GM12878 (cell line): ENCODE data around the gene LRRN2. TPM values are rescaled to one million over a fixed set of nuclear protein-coding genes. Genes with fewer than 3 reads are reported as not detected.

Experiments
- ATAC-seq: fragments of 200-7000 bp; cut with Tn5 transposase; 3 replicates; pipeline ENCODE4 v1.9.1; 2020; ENCODE audit warnings: mild to moderate bottlenecking, moderate library complexity
- BruUV-seq: library from RNA; stranded (reverse); fragments of 400-500 nt; replicated peaks from 2 replicates; lab custom pipeline; 2021; lab: Mats Ljungman, UMichigan
- CTCF ChIA-PET: fragments of 300-600 bp; sonication (Branson Sonifier 250); formaldehyde crosslinking; extraction: SDS; loops from one replicate; lab custom pipeline; 2021; ENCODE audit warnings: inconsistent platforms; lab: Yijun Ruan, JAX
- POLR2A ChIA-PET: fragments of 350-600 bp; formaldehyde crosslinking; extraction: SDS; loops from one replicate; lab custom pipeline; 2021; ENCODE audit warnings: inconsistent platforms; lab: Charles Lee
- RAD21 ChIA-PET: fragments of 300-600 bp; sonication (Branson Sonifier 250); formaldehyde crosslinking; loops from one replicate; lab custom pipeline; 2023; ENCODE audit warnings: antibody characterized with exemption; ENCODE audit not compliant: unreplicated experiment; lab: Charles Lee
- SMC1A ChIA-PET: fragments of 300-600 bp; sonication (Branson Sonifier 250); formaldehyde crosslinking; loops from one replicate; lab custom pipeline; 2023; ENCODE audit not compliant: unreplicated experiment, uncharacterized antibody; lab: Charles Lee
- DNase-seq: peaks from one replicate; pipeline ENCODE4 v3.0.0-alpha.2; 2011; ENCODE audit warnings: low read depth, low spot score
- FAIRE-seq: peaks from 3 replicates; lab custom pipeline; 2011; peaks lifted over from hg19 to GRCh38; lab: Jason Lieb, UNC
- H2AFZ ChIP-seq: 2 replicates; pipeline ENCODE4 v1.6.0; 2011; ENCODE audit warnings: low read depth, low read length, control low read depth; ENCODE audit not compliant: control insufficient read depth
- H3K27ac ChIP-seq: 2 replicates; pipeline ENCODE4 v1.5.1; 2011; ENCODE audit warnings: control low read depth; ENCODE audit not compliant: control insufficient read depth, insufficient read depth
- H3K27me3 ChIP-seq, 2 experiments: replicated peaks in 1 of 2; 2 replicates each; pipeline versions ENCODE4 v1.6.0 to v1.6.1; 2011; ENCODE audit warnings: low read length in 1 of 2; ENCODE audit not compliant: control insufficient read depth in 2 of 2, insufficient read depth in 2 of 2
- H3K36me3 ChIP-seq, 2 experiments: 2 replicates each; pipeline ENCODE4 v1.5.1; 2011; ENCODE audit warnings: low read length in 1 of 2; ENCODE audit not compliant: control insufficient read depth in 2 of 2, insufficient read depth in 2 of 2
- H3K4me1 ChIP-seq: 2 replicates; pipeline ENCODE4 v1.6.1; 2011; ENCODE audit warnings: mild to moderate bottlenecking, low read length, moderate library complexity, mixed read lengths; ENCODE audit not compliant: control insufficient read depth, insufficient read depth
- H3K4me2 ChIP-seq: 2 replicates; pipeline ENCODE4 v1.6.0; 2011; ENCODE audit warnings: control low read depth; ENCODE audit not compliant: control insufficient read depth, insufficient read depth
- H3K4me3 ChIP-seq: fragments of 200-600 bp; sonication (generic); 2 replicates; pipeline ENCODE4 v1.5.1; 2016
- H3K79me2 ChIP-seq: 2 replicates; pipeline ENCODE4 v1.6.0; 2011; ENCODE audit warnings: low read length; ENCODE audit not compliant: control insufficient read depth, insufficient read depth
- H3K9ac ChIP-seq: 2 replicates; pipeline ENCODE4 v1.8.0; 2011; ENCODE audit warnings: low read length, control low read depth, mixed read lengths; ENCODE audit not compliant: control insufficient read depth, insufficient read depth
- H3K9me3 ChIP-seq: replicated peaks from 3 replicates; pipeline ENCODE4 v1.5.1; 2011; ENCODE audit warnings: mild to moderate bottlenecking, low read length; ENCODE audit not compliant: control insufficient read depth, insufficient read depth
- H4K20me1 ChIP-seq: 2 replicates; pipeline ENCODE4 v1.6.0; 2011; ENCODE audit not compliant: control insufficient read depth, insufficient read depth
- CBX5 ChIP-seq: sonication (generic); IDR thresholded peaks from 2 replicates; pipeline ENCODE4 v1.6.1; 2016; ENCODE audit warnings: low read depth, moderate library complexity, mild to moderate bottlenecking, inconsistent platforms
- CEBPB ChIP-seq, 2 experiments: fragments of 150-350 bp in 1 of 2; IDR thresholded peaks; 2 replicates each; pipeline ENCODE4 v1.6.1; 2012 to 2014; ENCODE audit warnings: low read depth in 2 of 2, low read length in 2 of 2, borderline replicate concordance in 1 of 2, inconsistent platforms in 1 of 2
- CTCF ChIP-seq, 3 experiments: IDR thresholded peaks in 2 of 3; conservative IDR thresholded peaks in 1 of 3; 2 replicates each; pipeline ENCODE4 v1.5.1; 2011; ENCODE audit warnings: low read depth in 3 of 3, low read length in 3 of 3, mild to moderate bottlenecking in 3 of 3, control low read depth in 2 of 3, moderate library complexity in 2 of 3, inconsistent platforms in 1 of 3, mixed read lengths in 1 of 3; ENCODE audit not compliant: control insufficient read depth in 2 of 3, insufficient read depth in 1 of 3; ENCODE audit errors: extremely low read depth in 1 of 3
- E2F8 ChIP-seq: fragments of 450-650 bp; IDR thresholded peaks from 2 replicates; pipeline ENCODE4 v1.6.1; 2018; ENCODE audit warnings: mild to moderate bottlenecking, low read depth, moderate library complexity; ENCODE audit not compliant: partially characterized antibody
- HDGF ChIP-seq: fragments of 450-650 bp; IDR thresholded peaks from 2 replicates; pipeline ENCODE4 v1.6.1; 2016; ENCODE audit warnings: antibody characterized with exemption
- IKZF1 ChIP-seq: fragments of 450-650 bp; conservative IDR thresholded peaks from 2 replicates; pipeline ENCODE4 v1.6.1; 2017; ENCODE audit warnings: antibody characterized with exemption, mild to moderate bottlenecking
- RAD51 ChIP-seq: fragments of 450-650 bp; IDR thresholded peaks from 2 replicates; pipeline ENCODE4 v1.6.1; 2016; ENCODE audit warnings: moderate library complexity, mild to moderate bottlenecking, inconsistent platforms
- USF1 ChIP-seq: IDR thresholded peaks from 2 replicates; pipeline ENCODE4 v1.6.1; 2011; ENCODE audit warnings: borderline replicate concordance, low read depth, mild to moderate bottlenecking, moderate library complexity, mixed read lengths, low read length; ENCODE audit not compliant: insufficient read depth; ENCODE audit errors: extremely low read length
- WGBS: methylation state at CpG from one replicate; pipeline ENCODE4 v1.1.6; 2016; ENCODE audit warnings: low lambda C conversion rate; ENCODE audit not compliant: insufficient replicate concordance, insufficient coverage; ENCODE audit errors: missing lambda C conversion rate; 5-methylcytosine and 5-hydroxymethylcytosine counted together
- in situ Hi-C: fragments of 300-500 bp; cut with MboI; formaldehyde crosslinking; loops from 9 replicates; pipeline ENCODE4 v1.14.3; 2018; ENCODE audit warnings: mixed read lengths
- intact Hi-C: fragments of 100-400 bp; cut with micrococcal nuclease; formaldehyde crosslinking; loops from one replicate; pipeline ENCODE4 v1.14.2; 2022; ENCODE audit not compliant: unreplicated experiment
- polyA plus RNA-seq, 11 experiments: library from polyadenylated mRNA; depleted of rRNA in 4 of 11; unstranded in 6 of 11; stranded (reverse) in 5 of 11; fragments of >200 nt; fragmentation: Nextera tagmentation in 4 of 11; fragmentation: Illumina TruSeq in 1 of 11; extraction: Ambion mirVana in 4 of 11; extraction: Trizol in 1 of 11; gene quantifications; 1 replicate in 1 of 11; 2 replicates in 10 of 11; pipeline versions ENCODE4 v1.2.1 to v1.2.3, GENCODE V29; 2011 to 2016; ENCODE audit warnings: inconsistent platforms in 2 of 11, missing spikeins in 2 of 11, low read depth in 1 of 11
- total RNA-seq, 4 experiments: library from RNA; depleted of rRNA in 3 of 4; stranded (reverse); fragments of >200 nt in 3 of 4; fragmentation: Illumina TruSeq in 1 of 4; extraction: Trizol in 1 of 4; gene quantifications; 2 replicates each; pipeline versions ENCODE4 v1.2.1 to v1.2.3, GENCODE V29; 2013 to 2021

LRRN2 gene
- total and polyA plus RNA-seq, 10 of the 15 experiments (the other 5 are each of a cell fraction or from before 2014, with no cell fraction given): not detected

GRCh38 chr1:204684206-204684570 lies 1.4 kb downstream of the LRRN2 start:
- in situ Hi-C loops: no loop called here
- no peak for DNase-seq

More at GRCh38 chr1:204684206-204684570, 1.4 kb downstream of the LRRN2 start:
- Histone ChIP-seq H3K4me1 (no peaks in the 10 kb centered on the region), H3K4me2 (no peak overlapping the region), H3K36me3 (no peaks in the 10 kb centered on the region), H3K4me3 (no peak overlapping the region), H2AFZ (no peak overlapping the region), H3K9me3 (no peaks in the 10 kb centered on the region), H3K27ac (no peak overlapping the region), H3K9ac (no peak overlapping the region), H3K79me2 (no peaks in the 10 kb centered on the region), H3K27me3 (peaks cover 14 to 17% of the 10 kb centered on the region in 2 experiments), H4K20me1 (no peaks in the 10 kb centered on the region)
- ChIA-PET SMC1A (no interaction called here), POLR2A (no interaction called here), RAD21 (no interaction called here), CTCF (no interaction called here)
- FAIRE-seq: no peak
- no TSS peak for BruUV-seq
- intact Hi-C loops: no loop called here
- 27% methylated on average over 13 of the region's 14 CpGs for WGBS
- TF ChIP-seq USF1 (no peak), RAD51 (no peak), IKZF1 (no peak), E2F8 (no peak), HDGF (no peak), CBX5 (no peak), CEBPB (IDR thresholded peaks at IDR 0.05; ENCODE audit: borderline replicate concordance in 1 of 2, low read depth in 2 of 2, low read length in 2 of 2) (no peak), CTCF (IDR thresholded peaks at IDR 0.05 in 2 of 3, conservative IDR thresholded peaks at IDR 0.05 in 1 of 3; ENCODE audit: control insufficient read depth in 2 of 3, extremely low read depth in 1 of 3, insufficient read depth in 1 of 3, low read depth in 3 of 3, low read length in 3 of 3) (no peak)
- ATAC-seq: no peak
